Activated CD4-positive, alpha-beta T cell treated with anti-CD3 and anti-CD28 coated beads, Interleukin-2, amount 50 U/mL, for 1 hour (primary cell): Measurements from ENCODE around the gene ZDHHC20.

ENCODE experiments used
- DNase-seq: peaks from one replicate; pipeline ENCODE4 v3.0.0-alpha.2; 2020

Gene ZDHHC20

GRCh38 chr13:21458813-21459701 is at the start of gene ZDHHC20:
TSS of gene ZDHHC20 (minus strand) at chr13:21459303. CDS start at chr13:21459171, 132 bp downstream.
- peak; percentile 87 for DNase-seq

GRCh38 chr13:21504379-21504778 is 45.3 kb upstream of the ZDHHC20 start:
- DNase-seq: no peak

- DNase-seq: no peak
Observed at GRCh38 chr13:21501686-21502085, 42.6 kb upstream of the ZDHHC20 start.

- DNase-seq: no peak
Observed at GRCh38 chr13:21486322-21486721, 27.2 kb upstream of the ZDHHC20 start.

GRCh38 chr13:21483748-21484147 is 24.6 kb upstream of the ZDHHC20 start:
- no peak for DNase-seq

GRCh38 chr13:21481359-21481758 is 22.3 kb upstream of the ZDHHC20 start:
- no peak for DNase-seq

- peak; percentile 26 for DNase-seq
Observed at GRCh38 chr13:21478881-21479808, 20.0 kb upstream of the ZDHHC20 start.

- peak; percentile 72 for DNase-seq
Observed at GRCh38 chr13:21476893-21477472, 17.9 kb upstream of the ZDHHC20 start.

- no peak for DNase-seq
Observed at GRCh38 chr13:21475115-21475514, 16.0 kb upstream of the ZDHHC20 start.

- DNase-seq: no peak
Observed at GRCh38 chr13:21470785-21471184, 11.7 kb upstream of the ZDHHC20 start.

- DNase-seq: no peak
Observed at GRCh38 chr13:21466527-21466926, 7.4 kb upstream of the ZDHHC20 start.

- DNase-seq: no peak
Observed at GRCh38 chr13:21465710-21466160, 6.6 kb upstream of the ZDHHC20 start.

- DNase-seq: no peak
Observed at GRCh38 chr13:21463424-21463823, 4.3 kb upstream of the ZDHHC20 start.

- DNase-seq: no peak
Observed at GRCh38 chr13:21461131-21461530, 2.0 kb upstream of the ZDHHC20 start.

GRCh38 chr13:21458451-21458812 is 671 bp downstream of the ZDHHC20 start:
- peak; percentile 41 for DNase-seq

- DNase-seq: no peak
Observed at GRCh38 chr13:21453387-21454081, 5.6 kb downstream of the ZDHHC20 start.

- no peak for DNase-seq
Observed at GRCh38 chr13:21450936-21451335, 8.2 kb downstream of the ZDHHC20 start.

- no peak for DNase-seq
Observed at GRCh38 chr13:21446656-21447055, 12.4 kb downstream of the ZDHHC20 start.

- no peak for DNase-seq
Observed at GRCh38 chr13:21445759-21446158, 13.3 kb downstream of the ZDHHC20 start.

GRCh38 chr13:21443171-21443570 is 15.9 kb downstream of the ZDHHC20 start:
- DNase-seq: no peak

- DNase-seq: no peak
Observed at GRCh38 chr13:21436582-21436981, 22.5 kb downstream of the ZDHHC20 start.

- DNase-seq: peak; percentile 34
Observed at GRCh38 chr13:21435687-21436151, 23.4 kb downstream of the ZDHHC20 start.
